ENCODE data around the gene NT5DC1.

- TF ChIP-seq NFIC (IDR thresholded peaks at IDR 0.05; ENCODE audit: borderline replicate concordance), result no peak
- TF ChIP-seq, protein P1, sequence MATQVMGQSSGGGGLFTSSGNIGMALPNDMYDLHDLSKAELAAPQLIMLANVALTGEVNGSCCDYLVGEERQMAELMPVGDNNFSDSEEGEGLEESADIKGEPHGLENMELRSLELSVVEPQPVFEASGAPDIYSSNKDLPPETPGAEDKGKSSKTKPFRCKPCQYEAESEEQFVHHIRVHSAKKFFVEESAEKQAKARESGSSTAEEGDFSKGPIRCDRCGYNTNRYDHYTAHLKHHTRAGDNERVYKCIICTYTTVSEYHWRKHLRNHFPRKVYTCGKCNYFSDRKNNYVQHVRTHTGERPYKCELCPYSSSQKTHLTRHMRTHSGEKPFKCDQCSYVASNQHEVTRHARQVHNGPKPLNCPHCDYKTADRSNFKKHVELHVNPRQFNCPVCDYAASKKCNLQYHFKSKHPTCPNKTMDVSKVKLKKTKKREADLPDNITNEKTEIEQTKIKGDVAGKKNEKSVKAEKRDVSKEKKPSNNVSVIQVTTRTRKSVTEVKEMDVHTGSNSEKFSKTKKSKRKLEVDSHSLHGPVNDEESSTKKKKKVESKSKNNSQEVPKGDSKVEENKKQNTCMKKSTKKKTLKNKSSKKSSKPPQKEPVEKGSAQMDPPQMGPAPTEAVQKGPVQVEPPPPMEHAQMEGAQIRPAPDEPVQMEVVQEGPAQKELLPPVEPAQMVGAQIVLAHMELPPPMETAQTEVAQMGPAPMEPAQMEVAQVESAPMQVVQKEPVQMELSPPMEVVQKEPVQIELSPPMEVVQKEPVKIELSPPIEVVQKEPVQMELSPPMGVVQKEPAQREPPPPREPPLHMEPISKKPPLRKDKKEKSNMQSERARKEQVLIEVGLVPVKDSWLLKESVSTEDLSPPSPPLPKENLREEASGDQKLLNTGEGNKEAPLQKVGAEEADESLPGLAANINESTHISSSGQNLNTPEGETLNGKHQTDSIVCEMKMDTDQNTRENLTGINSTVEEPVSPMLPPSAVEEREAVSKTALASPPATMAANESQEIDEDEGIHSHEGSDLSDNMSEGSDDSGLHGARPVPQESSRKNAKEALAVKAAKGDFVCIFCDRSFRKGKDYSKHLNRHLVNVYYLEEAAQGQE (IDR thresholded peaks at IDR 0.05; ENCODE audit: low read depth, low read length), result no peak
Measured at GRCh38 chr6:116279232-116280160, 178.8 kb downstream of the NT5DC1 start, which contains the start of gene TSPYL1.
